Measurements from ENCODE around the gene DOCK4. TPM values are rescaled to one million over a fixed set of nuclear protein-coding genes. Genes with fewer than 3 reads are reported as not detected.

Gene DOCK4
- total RNA-seq, 1 experiment from 2014 or later: 0.30 TPM

DNA sequence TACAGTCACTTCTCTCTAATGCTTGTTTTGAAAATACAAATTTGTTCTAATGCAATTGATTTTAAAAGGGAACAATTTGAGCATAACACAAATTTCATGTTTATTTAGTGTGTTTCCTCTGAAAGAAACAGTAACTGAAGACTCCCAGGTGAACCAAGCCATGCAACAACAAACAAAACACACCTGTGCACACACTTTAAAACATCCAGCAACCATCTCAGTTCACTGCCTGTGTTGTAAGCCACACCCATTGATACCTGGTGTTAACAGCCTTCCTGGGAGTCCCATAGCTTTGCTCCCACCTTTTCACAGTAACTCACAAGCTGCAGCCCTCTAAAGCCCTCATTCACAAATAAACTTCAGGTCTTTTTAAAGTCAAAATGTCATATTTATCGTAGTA, 89.3 kb downstream of the DOCK4 start:
- no peaks in the 10 kb centered on the region for H3K9me3 ChIP-seq
- H3K4me3 ChIP-seq: no peak overlapping the region
- DNase-seq: no peak
- H3K36me3 ChIP-seq: no peaks in the 10 kb centered on the region
- no peaks in the 10 kb centered on the region for H3K27me3 ChIP-seq

DNA sequence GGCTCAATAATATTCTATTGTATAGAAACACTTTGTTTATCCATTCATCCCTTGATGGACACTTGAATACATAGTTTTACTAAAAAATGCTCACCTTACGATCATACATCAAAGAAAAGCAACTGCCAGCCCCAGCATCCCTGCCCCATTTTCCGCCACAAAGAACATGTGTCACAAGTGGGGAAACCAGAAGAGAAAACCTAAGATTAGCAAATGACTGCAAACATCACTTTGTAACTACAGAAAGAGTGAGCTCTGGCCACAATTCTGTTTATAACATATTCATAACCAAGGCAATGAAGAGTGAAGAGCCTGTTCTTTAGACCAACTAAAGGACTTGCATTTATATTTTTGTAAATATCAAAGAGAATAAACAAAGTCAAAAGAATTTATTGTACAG, 89.8 kb downstream of the DOCK4 start:
- Histone ChIP-seq H3K27me3 (no peaks in the 10 kb centered on the region), H3K9me3 (no peaks in the 10 kb centered on the region), H3K36me3 (no peaks in the 10 kb centered on the region), H3K4me3 (no peak overlapping the region)
- no peak for DNase-seq

DNA sequence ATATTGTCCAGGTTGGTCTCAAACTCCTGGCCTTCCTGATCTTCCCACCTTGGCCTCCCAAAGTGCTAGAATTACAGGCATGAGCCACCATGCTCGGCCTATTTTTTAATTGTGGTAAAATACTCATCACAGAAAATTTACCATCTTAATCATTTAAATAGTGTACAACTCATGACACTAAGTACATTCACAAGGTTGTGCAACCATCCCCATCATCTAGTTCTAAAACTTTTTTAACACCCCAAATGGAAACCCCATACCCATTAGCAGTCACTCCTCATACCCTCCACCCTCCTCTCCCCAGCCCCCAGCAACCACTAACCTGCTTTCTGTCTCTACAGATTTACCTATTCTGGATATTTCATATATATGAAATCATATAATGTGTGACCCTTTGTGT, 90.3 kb downstream of the DOCK4 start:
- Histone ChIP-seq H3K27me3 (no peaks in the 10 kb centered on the region), H3K4me3 (no peak overlapping the region), H3K36me3 (no peaks in the 10 kb centered on the region), H3K9me3 (no peaks in the 10 kb centered on the region)
- no peak for DNase-seq

- DNase-seq: no peak
- H3K9me3 ChIP-seq: no peaks in the 10 kb centered on the region
- H3K4me3 ChIP-seq: no peak overlapping the region
- no peaks in the 10 kb centered on the region for H3K36me3 ChIP-seq
- no peaks in the 10 kb centered on the region for H3K27me3 ChIP-seq
Observed at GRCh38 chr7:112113913-112114575, 92.2 kb downstream of the DOCK4 start.

GRCh38 chr7:112112822-112113255, 93.4 kb downstream of the DOCK4 start:
- H3K9me3 ChIP-seq: no peaks in the 10 kb centered on the region
- H3K4me3 ChIP-seq: no peak overlapping the region
- H3K27me3 ChIP-seq: no peaks in the 10 kb centered on the region
- H3K36me3 ChIP-seq: no peaks in the 10 kb centered on the region
- DNase-seq: no peak

DNA sequence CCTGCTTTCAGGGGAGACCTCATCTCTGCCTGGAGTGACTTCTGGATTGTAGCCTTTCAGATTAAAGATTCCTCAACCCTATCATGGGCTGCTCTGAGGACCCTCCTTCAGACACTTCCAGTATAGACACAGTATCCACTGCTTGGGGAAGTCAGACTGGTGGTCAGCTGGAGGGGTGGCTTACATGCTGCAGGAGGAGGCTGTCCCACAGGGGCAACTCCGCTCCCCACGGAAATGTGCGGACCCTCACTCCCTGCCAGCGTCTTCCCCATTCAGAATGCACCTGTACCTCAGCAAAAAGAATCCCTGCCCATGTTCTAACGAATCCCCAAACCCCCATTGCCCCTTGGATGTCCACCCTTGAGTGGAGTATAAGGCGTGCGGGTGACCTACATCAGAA, 95.5 kb downstream of the DOCK4 start:
- Histone ChIP-seq H3K9me3 (no peaks in the 10 kb centered on the region), H3K4me3 (no peak overlapping the region), H3K27me3 (no peaks in the 10 kb centered on the region), H3K36me3 (no peaks in the 10 kb centered on the region)
- DNase-seq: no peak

DNA sequence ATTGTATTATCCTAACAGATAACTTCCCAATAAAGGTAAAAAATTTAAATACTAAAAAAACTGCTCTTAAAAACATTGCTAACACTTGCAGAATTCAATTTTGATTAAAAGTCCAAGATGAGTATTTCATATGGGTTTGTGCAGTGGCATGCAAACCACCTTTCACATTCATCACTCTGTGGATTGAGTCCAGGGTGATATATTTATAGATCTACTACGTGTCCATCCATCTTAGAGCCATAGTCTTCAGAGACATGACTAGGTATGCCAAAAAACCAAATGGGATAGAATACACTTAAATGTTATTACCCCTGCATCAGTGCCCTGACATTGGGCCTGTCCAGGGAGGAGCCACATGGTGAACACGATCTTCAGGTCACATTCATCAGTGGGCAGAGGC, 96.0 kb downstream of the DOCK4 start:
- Histone ChIP-seq H3K27me3 (no peaks in the 10 kb centered on the region), H3K36me3 (no peaks in the 10 kb centered on the region), H3K9me3 (no peaks in the 10 kb centered on the region), H3K4me3 (no peak overlapping the region)
- no peak for DNase-seq

DNA sequence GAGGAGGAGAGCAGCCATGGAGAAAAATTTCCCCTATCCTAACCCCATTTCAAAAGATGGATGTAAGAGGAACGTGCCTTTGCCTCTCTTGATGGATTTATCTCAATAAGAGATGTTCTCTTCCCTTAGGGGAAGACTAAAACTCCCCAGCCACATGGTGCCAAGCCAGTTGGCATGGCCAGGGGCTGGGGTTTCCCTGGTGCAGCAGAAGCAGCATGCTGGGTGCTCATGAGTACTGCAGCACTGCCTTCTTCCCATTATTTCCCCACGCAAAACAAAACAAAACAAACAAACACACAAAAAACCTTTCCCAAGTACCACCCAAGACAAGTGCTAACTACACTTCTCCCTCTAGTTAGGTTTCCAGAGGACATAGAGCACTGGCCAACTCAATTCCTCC, 97.2 kb downstream of the DOCK4 start:
- H3K9me3 ChIP-seq: no peaks in the 10 kb centered on the region
- no peaks in the 10 kb centered on the region for H3K36me3 ChIP-seq
- DNase-seq: no peak
- H3K27me3 ChIP-seq: no peaks in the 10 kb centered on the region
- H3K4me3 ChIP-seq: no peak overlapping the region

DNA sequence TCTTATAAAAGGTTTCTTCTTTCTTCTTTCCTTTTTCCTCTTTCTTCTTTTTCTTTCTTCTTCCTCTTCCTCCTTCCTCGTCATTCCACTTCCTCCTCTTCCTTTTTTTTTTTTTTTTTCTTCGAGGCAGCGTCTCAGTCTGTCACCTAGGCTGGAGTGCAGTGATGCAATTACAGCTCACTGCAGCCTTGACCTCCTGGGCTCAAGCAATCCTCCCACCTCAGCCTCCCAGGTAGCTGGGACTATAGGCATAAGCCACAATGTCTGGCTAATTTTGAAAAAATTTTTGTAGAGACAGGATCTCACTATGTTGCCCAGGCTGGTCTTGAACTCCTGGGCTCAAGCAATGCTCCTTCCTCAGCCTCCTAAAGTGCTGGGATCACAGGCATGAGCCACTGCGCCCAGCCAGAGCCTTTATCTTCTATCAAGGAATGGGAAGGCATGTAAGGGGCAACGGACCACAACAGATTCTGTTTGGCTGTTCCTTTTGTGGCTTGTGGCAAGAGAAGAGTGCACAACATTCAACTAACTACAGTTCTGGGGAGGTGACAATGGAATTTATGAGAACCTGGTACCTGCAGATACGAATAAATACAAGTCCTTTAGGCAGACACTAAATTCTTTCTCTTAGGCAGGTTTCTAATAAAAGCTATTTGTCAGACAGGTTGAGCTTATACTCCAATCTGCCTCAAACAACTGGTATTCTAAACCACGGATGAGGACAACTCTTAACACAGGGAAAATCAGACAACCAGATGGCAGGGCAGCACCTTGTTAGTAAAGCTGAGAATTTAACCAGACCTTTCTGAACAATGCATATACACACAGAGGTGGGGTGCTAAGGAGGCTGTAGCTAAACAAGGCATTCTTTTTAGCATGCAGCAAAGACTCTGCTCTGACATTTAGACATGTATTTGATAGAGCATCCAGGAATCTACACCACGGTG, 100.3 kb downstream of the DOCK4 start:
- DNase-seq: no peak
- no peaks in the 10 kb centered on the region for H3K27me3 ChIP-seq
- no peaks in the 10 kb centered on the region for H3K36me3 ChIP-seq
- H3K9me3 ChIP-seq: no peaks in the 10 kb centered on the region
- no peak overlapping the region for H3K4me3 ChIP-seq

- Histone ChIP-seq H3K27me3 (no peaks in the 10 kb centered on the region), H3K36me3 (no peaks in the 10 kb centered on the region)
- DNase-seq: no peak
Observed at GRCh38 chr7:112104120-112104519, 102.1 kb downstream of the DOCK4 start.

DNA sequence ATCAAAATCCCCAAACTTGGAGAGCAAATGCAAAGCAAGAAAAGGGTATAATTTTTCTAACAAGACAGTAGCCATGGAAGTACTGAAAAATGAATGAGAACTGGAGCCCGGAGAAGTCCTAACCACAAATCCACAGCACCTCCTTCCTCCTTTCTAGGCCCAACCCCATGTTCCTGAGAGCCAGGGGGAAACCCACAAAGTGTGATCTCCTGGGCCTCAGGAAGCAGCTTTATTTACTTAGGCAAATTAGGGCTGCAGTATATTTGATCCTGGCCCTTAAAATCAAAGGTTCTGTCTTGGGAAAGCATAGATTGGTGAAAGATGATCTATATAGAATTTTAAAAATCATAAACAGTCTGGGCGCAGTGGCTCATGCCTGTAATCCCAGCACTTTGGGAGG, 103.0 kb downstream of the DOCK4 start:
- Histone ChIP-seq H3K4me3 (no peak overlapping the region), H3K36me3 (no peaks in the 10 kb centered on the region), H3K27me3 (no peaks in the 10 kb centered on the region), H3K9me3 (no peaks in the 10 kb centered on the region)
- no peak for DNase-seq

More at GRCh38 chr7:112104120-112104519, 102.1 kb downstream of the DOCK4 start:
- no peak overlapping the region for H3K4me3 ChIP-seq
- H3K9me3 ChIP-seq: no peaks in the 10 kb centered on the region

- Histone ChIP-seq H3K4me3 (no peak overlapping the region), H3K36me3 (no peaks in the 10 kb centered on the region), H3K9me3 (no peaks in the 10 kb centered on the region), H3K27me3 (no peaks in the 10 kb centered on the region)
- DNase-seq: no peak
Observed at GRCh38 chr7:112101201-112101846, 104.9 kb downstream of the DOCK4 start.

GRCh38 chr7:112097524-112097923, 108.7 kb downstream of the DOCK4 start:
- no peak overlapping the region for H3K4me3 ChIP-seq
- no peaks in the 10 kb centered on the region for H3K9me3 ChIP-seq
- no peaks in the 10 kb centered on the region for H3K27me3 ChIP-seq
- H3K36me3 ChIP-seq: no peaks in the 10 kb centered on the region
- no peak for DNase-seq

GRCh38 chr7:112093409-112093808, 112.8 kb downstream of the DOCK4 start:
- Histone ChIP-seq H3K36me3 (no peaks in the 10 kb centered on the region), H3K4me3 (no peak overlapping the region), H3K27me3 (no peaks in the 10 kb centered on the region), H3K9me3 (no peaks in the 10 kb centered on the region)
- no peak for DNase-seq

- Histone ChIP-seq H3K4me3 (no peak overlapping the region), H3K9me3 (no peaks in the 10 kb centered on the region), H3K36me3 (no peaks in the 10 kb centered on the region), H3K27me3 (no peaks in the 10 kb centered on the region)
- DNase-seq: no peak
Observed at GRCh38 chr7:112092709-112093395, 113.3 kb downstream of the DOCK4 start.

DNA sequence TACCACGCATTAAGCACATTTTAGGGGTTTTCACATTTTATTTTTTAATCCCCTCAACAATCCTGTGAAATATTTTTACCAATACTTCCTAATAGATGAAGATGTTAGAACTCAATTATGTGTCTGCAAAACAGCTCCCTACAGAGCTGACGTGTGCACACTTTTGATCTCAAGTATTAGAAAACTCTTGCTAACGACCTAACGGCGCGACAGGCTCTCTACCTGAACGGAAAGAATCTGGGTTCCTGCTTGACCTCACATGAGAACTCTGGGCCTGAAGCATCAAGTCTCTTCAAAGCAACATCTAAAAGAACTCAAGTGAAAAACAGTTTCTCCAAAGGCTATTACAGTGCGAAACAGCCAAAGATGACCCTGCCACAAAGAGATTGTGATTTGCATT, 113.9 kb downstream of the DOCK4 start:
- DNase-seq: no peak

GRCh38 chr7:112091768-112092167, 114.4 kb downstream of the DOCK4 start:
- no peak for DNase-seq
- Histone ChIP-seq H3K27me3 (no peaks in the 10 kb centered on the region), H3K9me3 (no peaks in the 10 kb centered on the region), H3K36me3 (no peaks in the 10 kb centered on the region), H3K4me3 (no peak overlapping the region)

More for the DNA sequence above, 113.9 kb downstream of the DOCK4 start:
- Histone ChIP-seq H3K27me3 (no peaks in the 10 kb centered on the region), H3K4me3 (no peak overlapping the region), H3K36me3 (no peaks in the 10 kb centered on the region), H3K9me3 (no peaks in the 10 kb centered on the region)

Measured in MG63 (cell line).